ENCODE data around the gene RBBP6.
A peak's percentile ranks its signal among the peaks of the same experiment; 100 is the strongest.

DNA sequence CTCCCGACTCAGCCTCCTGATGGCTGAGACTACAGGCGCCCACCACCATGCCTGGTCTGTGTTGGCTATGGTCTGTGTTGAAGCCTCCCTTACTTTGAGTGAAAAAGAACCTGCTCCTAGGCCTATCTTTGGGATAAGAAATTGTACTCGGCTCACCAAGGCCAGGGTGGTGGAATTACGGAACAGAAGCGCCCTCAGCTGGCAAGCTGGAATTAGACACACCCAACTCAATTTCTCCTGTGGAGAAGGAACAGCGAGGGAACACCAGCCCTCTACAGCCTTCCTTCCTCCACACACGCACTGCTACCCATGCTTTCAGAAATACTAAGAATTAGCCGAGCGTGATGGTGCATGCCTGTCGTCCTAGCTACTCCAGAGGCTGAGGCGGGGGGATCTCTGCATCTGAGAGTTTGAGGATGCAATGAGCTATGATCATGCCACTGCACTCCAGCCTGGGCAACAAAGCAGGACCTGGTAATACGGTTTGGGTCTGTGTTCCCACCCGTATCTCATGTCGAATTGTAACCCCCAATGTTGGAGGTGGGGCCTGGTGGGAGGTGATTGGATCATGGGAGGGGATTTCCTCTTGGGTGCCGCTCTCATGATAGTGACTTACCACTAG lies 40.1 kb upstream of the RBBP6 start:
- TF ChIP-seq POLR2AphosphoS5 (IDR thresholded peaks at IDR 0.05) (no peak), POLR2A (IDR thresholded peaks at IDR 0.05) (no peak)
- TF ChIP-seq, protein P1, sequence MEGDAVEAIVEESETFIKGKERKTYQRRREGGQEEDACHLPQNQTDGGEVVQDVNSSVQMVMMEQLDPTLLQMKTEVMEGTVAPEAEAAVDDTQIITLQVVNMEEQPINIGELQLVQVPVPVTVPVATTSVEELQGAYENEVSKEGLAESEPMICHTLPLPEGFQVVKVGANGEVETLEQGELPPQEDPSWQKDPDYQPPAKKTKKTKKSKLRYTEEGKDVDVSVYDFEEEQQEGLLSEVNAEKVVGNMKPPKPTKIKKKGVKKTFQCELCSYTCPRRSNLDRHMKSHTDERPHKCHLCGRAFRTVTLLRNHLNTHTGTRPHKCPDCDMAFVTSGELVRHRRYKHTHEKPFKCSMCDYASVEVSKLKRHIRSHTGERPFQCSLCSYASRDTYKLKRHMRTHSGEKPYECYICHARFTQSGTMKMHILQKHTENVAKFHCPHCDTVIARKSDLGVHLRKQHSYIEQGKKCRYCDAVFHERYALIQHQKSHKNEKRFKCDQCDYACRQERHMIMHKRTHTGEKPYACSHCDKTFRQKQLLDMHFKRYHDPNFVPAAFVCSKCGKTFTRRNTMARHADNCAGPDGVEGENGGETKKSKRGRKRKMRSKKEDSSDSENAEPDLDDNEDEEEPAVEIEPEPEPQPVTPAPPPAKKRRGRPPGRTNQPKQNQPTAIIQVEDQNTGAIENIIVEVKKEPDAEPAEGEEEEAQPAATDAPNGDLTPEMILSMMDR (IDR thresholded peaks at IDR 0.05) = peak in 1 of 4 experiments; percentile 5

Data from prostate gland (tissue), 2 donors.